ENCODE measurements around the gene UGT3A2. TPM values are rescaled to one million over a fixed set of nuclear protein-coding genes. Genes with fewer than 3 reads are reported as not detected.

The UGT3A2 gene
- total and polyA plus RNA-seq, 2 of the 8 experiments (the other 6 are each of a cell fraction or from before 2014, with no cell fraction given): 19.4 to 28.8 TPM

DNA sequence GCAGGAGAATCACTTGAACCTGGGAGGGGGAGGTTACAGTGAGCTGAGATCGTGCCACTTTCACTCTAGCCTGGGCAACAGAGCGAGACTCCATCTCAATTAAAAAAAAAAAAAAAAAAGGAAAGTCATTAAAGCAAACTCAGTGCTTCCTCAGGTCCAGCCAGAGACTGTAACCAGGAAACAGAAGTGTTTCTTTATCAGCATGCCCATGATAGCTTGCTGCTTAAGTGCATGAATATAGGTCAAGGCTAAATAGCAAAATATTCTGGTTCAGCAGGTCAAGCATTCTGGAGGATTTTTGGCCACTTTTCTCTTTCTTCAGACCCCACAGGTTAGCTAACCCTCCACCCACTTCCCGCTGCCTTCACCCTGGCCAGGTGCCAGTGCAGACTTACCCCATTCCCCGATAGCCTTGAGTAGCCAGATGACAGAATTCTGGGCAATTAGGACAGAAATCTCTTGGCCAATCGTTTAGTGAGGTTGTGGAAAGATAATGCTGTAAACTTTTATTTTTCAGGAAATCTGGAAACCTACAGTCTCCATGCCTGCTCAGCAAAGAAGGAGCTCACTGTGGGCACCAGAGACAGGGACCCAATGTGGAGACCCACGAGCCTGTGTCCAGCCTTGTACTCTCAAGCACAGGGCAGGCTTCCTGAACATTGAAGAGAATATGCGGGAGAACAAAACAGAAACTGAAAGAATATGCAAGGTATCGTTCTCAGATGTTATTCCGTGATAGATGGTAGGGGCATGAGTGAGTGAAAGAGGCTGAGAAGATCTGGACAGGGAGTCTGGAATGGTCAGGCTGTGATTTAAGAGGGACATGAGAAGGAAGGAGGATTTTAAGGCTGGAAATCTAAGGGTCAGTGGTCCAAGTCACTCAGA, 4.2 kb upstream of the UGT3A2 start (continued):
- TF ChIP-seq, protein P1, sequence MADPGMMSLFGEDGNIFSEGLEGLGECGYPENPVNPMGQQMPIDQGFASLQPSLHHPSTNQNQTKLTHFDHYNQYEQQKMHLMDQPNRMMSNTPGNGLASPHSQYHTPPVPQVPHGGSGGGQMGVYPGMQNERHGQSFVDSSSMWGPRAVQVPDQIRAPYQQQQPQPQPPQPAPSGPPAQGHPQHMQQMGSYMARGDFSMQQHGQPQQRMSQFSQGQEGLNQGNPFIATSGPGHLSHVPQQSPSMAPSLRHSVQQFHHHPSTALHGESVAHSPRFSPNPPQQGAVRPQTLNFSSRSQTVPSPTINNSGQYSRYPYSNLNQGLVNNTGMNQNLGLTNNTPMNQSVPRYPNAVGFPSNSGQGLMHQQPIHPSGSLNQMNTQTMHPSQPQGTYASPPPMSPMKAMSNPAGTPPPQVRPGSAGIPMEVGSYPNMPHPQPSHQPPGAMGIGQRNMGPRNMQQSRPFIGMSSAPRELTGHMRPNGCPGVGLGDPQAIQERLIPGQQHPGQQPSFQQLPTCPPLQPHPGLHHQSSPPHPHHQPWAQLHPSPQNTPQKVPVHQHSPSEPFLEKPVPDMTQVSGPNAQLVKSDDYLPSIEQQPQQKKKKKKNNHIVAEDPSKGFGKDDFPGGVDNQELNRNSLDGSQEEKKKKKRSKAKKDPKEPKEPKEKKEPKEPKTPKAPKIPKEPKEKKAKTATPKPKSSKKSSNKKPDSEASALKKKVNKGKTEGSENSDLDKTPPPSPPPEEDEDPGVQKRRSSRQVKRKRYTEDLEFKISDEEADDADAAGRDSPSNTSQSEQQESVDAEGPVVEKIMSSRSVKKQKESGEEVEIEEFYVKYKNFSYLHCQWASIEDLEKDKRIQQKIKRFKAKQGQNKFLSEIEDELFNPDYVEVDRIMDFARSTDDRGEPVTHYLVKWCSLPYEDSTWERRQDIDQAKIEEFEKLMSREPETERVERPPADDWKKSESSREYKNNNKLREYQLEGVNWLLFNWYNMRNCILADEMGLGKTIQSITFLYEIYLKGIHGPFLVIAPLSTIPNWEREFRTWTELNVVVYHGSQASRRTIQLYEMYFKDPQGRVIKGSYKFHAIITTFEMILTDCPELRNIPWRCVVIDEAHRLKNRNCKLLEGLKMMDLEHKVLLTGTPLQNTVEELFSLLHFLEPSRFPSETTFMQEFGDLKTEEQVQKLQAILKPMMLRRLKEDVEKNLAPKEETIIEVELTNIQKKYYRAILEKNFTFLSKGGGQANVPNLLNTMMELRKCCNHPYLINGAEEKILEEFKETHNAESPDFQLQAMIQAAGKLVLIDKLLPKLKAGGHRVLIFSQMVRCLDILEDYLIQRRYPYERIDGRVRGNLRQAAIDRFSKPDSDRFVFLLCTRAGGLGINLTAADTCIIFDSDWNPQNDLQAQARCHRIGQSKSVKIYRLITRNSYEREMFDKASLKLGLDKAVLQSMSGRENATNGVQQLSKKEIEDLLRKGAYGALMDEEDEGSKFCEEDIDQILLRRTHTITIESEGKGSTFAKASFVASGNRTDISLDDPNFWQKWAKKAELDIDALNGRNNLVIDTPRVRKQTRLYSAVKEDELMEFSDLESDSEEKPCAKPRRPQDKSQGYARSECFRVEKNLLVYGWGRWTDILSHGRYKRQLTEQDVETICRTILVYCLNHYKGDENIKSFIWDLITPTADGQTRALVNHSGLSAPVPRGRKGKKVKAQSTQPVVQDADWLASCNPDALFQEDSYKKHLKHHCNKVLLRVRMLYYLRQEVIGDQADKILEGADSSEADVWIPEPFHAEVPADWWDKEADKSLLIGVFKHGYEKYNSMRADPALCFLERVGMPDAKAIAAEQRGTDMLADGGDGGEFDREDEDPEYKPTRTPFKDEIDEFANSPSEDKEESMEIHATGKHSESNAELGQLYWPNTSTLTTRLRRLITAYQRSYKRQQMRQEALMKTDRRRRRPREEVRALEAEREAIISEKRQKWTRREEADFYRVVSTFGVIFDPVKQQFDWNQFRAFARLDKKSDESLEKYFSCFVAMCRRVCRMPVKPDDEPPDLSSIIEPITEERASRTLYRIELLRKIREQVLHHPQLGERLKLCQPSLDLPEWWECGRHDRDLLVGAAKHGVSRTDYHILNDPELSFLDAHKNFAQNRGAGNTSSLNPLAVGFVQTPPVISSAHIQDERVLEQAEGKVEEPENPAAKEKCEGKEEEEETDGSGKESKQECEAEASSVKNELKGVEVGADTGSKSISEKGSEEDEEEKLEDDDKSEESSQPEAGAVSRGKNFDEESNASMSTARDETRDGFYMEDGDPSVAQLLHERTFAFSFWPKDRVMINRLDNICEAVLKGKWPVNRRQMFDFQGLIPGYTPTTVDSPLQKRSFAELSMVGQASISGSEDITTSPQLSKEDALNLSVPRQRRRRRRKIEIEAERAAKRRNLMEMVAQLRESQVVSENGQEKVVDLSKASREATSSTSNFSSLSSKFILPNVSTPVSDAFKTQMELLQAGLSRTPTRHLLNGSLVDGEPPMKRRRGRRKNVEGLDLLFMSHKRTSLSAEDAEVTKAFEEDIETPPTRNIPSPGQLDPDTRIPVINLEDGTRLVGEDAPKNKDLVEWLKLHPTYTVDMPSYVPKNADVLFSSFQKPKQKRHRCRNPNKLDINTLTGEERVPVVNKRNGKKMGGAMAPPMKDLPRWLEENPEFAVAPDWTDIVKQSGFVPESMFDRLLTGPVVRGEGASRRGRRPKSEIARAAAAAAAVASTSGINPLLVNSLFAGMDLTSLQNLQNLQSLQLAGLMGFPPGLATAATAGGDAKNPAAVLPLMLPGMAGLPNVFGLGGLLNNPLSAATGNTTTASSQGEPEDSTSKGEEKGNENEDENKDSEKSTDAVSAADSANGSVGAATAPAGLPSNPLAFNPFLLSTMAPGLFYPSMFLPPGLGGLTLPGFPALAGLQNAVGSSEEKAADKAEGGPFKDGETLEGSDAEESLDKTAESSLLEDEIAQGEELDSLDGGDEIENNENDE (IDR thresholded peaks at IDR 0.05; ENCODE audit: insufficient replicate concordance, low read length): no peak
- TF ChIP-seq KDM5A (IDR thresholded peaks at IDR 0.05; ENCODE audit: low read length): no peak

Measured in H1 (cell line).